ENCODE data around the gene KITLG. TPM values are rescaled to one million over a fixed set of nuclear protein-coding genes. Genes with fewer than 3 reads are reported as not detected.

KITLG gene
- total RNA-seq, 1 donor from 2014 or later, result 21.7 TPM

DNA sequence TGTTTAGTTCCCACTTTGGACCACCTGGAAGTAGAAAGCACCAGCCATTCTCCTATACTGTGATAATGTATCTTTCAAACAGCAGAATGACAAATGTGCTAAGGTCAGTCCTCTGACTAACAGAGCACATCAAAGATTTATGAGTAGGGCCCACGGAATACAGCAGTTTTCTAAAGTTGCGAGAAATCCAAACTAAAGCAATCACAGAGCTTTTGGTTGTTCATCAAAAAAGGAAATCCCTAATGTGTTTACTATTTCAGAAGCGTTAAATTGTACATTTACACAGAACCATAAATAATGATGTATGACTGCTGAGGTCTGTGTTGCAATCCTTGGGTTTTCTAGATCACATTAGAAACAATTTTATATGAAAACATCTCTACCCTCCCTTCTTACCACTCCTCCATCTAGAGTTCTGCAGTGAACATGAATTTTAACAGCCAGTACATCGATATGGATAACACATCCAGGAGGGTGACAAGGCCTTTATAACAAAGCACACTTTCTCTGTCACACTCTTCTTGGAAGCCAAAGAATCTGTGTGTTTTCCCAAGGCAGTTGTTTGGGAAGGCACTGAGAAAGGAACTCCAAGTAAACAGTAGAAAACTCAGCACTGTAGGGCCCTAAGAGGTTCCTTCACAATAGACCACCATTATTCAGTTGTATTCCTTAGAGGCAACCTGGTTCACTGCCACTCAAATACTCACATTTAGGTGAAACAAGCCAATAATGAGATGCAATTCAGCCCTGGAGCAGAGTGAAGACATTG lies 7.3 kb downstream of the KITLG start:
- no peak overlapping the region for H2AFZ ChIP-seq (ENCODE audit: low read depth, low read length)
- no peaks in the 10 kb centered on the region for H3K36me3 ChIP-seq (ENCODE audit: insufficient read depth, low read length)
- peaks cover 96% of the 10 kb centered on the region for H3K79me2 ChIP-seq (ENCODE audit: insufficient read depth, low read length)
- no peak overlapping the region for H3K4me3 Mint-ChIP-seq (ENCODE audit: unreplicated experiment)
- peak; percentile 17 for FAIRE-seq
- H3K4me3 ChIP-seq (ENCODE audit: insufficient read depth, low read depth, low read length), result no peak overlapping the region
- H3K27ac Mint-ChIP-seq (ENCODE audit: unreplicated experiment), result no peak overlapping the region
- no peak overlapping the region for H3K4me2 ChIP-seq (ENCODE audit: low read length)
- TF ChIP-seq CTCF (IDR thresholded peaks at IDR 0.05; ENCODE audit: insufficient read depth, low read depth, low read length) (no peak), EZH2 (IDR thresholded peaks at IDR 0.05; ENCODE audit: insufficient read depth, low read length) (no peak)
- no peak for DNase-seq (ENCODE audit: low read depth)
- H3K9me3 ChIP-seq (ENCODE audit: insufficient read depth, low read depth, low read length), result no peaks in the 10 kb centered on the region
- no peaks in the 10 kb centered on the region for H3K27me3 Mint-ChIP-seq (ENCODE audit: low read depth, unreplicated experiment)
- H3K9me3 Mint-ChIP-seq (ENCODE audit: unreplicated experiment), result no peaks in the 10 kb centered on the region
- no peak overlapping the region for H3K9ac ChIP-seq (ENCODE audit: low read length)
- peaks cover 6% of the 10 kb centered on the region for H3K4me1 ChIP-seq (ENCODE audit: insufficient read depth, low read length)
- no peak overlapping the region for H3K27ac ChIP-seq (ENCODE audit: low read depth, low read length)
- peaks cover 37% of the 10 kb centered on the region for H3K4me1 Mint-ChIP-seq (ENCODE audit: low read depth, unreplicated experiment)
- H3K36me3 Mint-ChIP-seq (ENCODE audit: low read depth, unreplicated experiment), result no peaks in the 10 kb centered on the region
- H4K20me1 ChIP-seq (ENCODE audit: insufficient read depth, low read length), result peaks cover 27% of the 10 kb centered on the region
- H3K27me3 ChIP-seq (ENCODE audit: insufficient read depth, low read length), result no peaks in the 10 kb centered on the region

DNA sequence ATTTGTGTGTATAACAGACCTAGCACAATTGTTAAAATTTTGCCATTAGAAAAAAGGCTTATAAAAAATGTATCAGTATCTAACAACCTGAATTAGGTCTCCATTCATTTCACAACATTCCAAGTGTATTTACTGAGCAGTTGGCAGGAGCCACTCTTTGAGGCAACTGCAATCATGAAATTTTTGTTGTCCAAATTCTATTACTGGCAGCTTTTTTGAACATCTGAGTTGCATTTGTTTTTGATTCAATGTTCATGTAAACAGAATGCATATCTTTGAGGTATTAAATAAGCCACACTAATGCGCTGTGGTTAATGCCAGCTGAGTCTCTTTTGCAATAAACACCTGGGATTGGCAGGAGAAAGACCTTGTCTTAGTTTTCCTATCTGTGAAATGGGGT lies 8.7 kb downstream of the KITLG start:
- peaks cover 96% of the 10 kb centered on the region for H3K79me2 ChIP-seq (ENCODE audit: insufficient read depth, low read length)

More for the DNA sequence above, 8.7 kb downstream of the KITLG start:
- Histone ChIP-seq H3K4me2 (ENCODE audit: low read length) (no peak overlapping the region), H4K20me1 (ENCODE audit: insufficient read depth, low read length) (peaks cover 29% of the 10 kb centered on the region), H3K27ac (ENCODE audit: low read depth, low read length) (no peak overlapping the region), H2AFZ (ENCODE audit: low read depth, low read length) (no peak overlapping the region), H3K27me3 (ENCODE audit: insufficient read depth, low read length) (no peaks in the 10 kb centered on the region), H3K4me1 (ENCODE audit: insufficient read depth, low read length) (peaks cover 5% of the 10 kb centered on the region), H3K9ac (ENCODE audit: low read length) (no peak overlapping the region), H3K9me3 (ENCODE audit: insufficient read depth, low read depth, low read length) (no peaks in the 10 kb centered on the region), H3K36me3 (ENCODE audit: insufficient read depth, low read length) (no peaks in the 10 kb centered on the region), H3K4me3 (ENCODE audit: insufficient read depth, low read depth, low read length) (no peak overlapping the region)
- Mint-ChIP-seq H3K9me3 (ENCODE audit: unreplicated experiment) (no peaks in the 10 kb centered on the region), H3K4me1 (ENCODE audit: low read depth, unreplicated experiment) (peaks cover 30% of the 10 kb centered on the region), H3K27ac (ENCODE audit: unreplicated experiment) (no peak overlapping the region), H3K27me3 (ENCODE audit: low read depth, unreplicated experiment) (no peaks in the 10 kb centered on the region), H3K4me3 (ENCODE audit: unreplicated experiment) (no peak overlapping the region), H3K36me3 (ENCODE audit: low read depth, unreplicated experiment) (no peaks in the 10 kb centered on the region)
- DNase-seq (ENCODE audit: low read depth) (no peak), FAIRE-seq (no peak)
- TF ChIP-seq EZH2 (IDR thresholded peaks at IDR 0.05; ENCODE audit: insufficient read depth, low read length), result no peak
- no peak for TF ChIP-seq CTCF (IDR thresholded peaks at IDR 0.05; ENCODE audit: insufficient read depth, low read depth, low read length)

Data from astrocyte (in vitro differentiated cells and primary cell).